ENCODE data around the gene SRD5A3.

SRD5A3 gene

GRCh38 chr4:55345980-55346850, at the start of gene SRD5A3:
SRD5A3 (plus strand) TSS chr4:55346242; CDS start chr4:55346337, 95 bp downstream.
- H3K36me3 ChIP-seq (ENCODE audit: control insufficient read depth, insufficient read depth, low read length): no peaks in the 10 kb centered on the region
- peak within 1 kb of the TSS; percentile 80 for H3K9ac ChIP-seq (ENCODE audit: low read depth, low read length)
- no peaks in the 10 kb centered on the region for H3K9me3 ChIP-seq (ENCODE audit: control insufficient read depth, insufficient read depth, low read length)
- H3K27me3 ChIP-seq (ENCODE audit: control insufficient read depth, insufficient read depth, low read length): no peaks in the 10 kb centered on the region
- peak within 1 kb of the TSS; percentile 68 for H3K4me3 ChIP-seq (ENCODE audit: low read depth, low read length)
- H3K4me1 ChIP-seq (ENCODE audit: control insufficient read depth, insufficient read depth, low read length): peaks cover 14% of the 10 kb centered on the region

- no peaks in the 10 kb centered on the region for H3K4me1 ChIP-seq (ENCODE audit: control insufficient read depth, insufficient read depth, low read length)
- H3K9ac ChIP-seq (ENCODE audit: low read depth, low read length): no peak overlapping the region
- no peaks in the 10 kb centered on the region for H3K36me3 ChIP-seq (ENCODE audit: control insufficient read depth, insufficient read depth, low read length)
- H3K9me3 ChIP-seq (ENCODE audit: control insufficient read depth, insufficient read depth, low read length): no peaks in the 10 kb centered on the region
- no peak overlapping the region for H3K4me3 ChIP-seq (ENCODE audit: low read depth, low read length)
- no peaks in the 10 kb centered on the region for H3K27me3 ChIP-seq (ENCODE audit: control insufficient read depth, insufficient read depth, low read length)
Observed at GRCh38 chr4:55297346-55297745, 48.7 kb upstream of the SRD5A3 start.

- Histone ChIP-seq H3K36me3 (ENCODE audit: control insufficient read depth, insufficient read depth, low read length) (no peaks in the 10 kb centered on the region), H3K27me3 (ENCODE audit: control insufficient read depth, insufficient read depth, low read length) (no peaks in the 10 kb centered on the region), H3K9ac (ENCODE audit: low read depth, low read length) (no peak overlapping the region), H3K4me1 (ENCODE audit: control insufficient read depth, insufficient read depth, low read length) (no peaks in the 10 kb centered on the region), H3K9me3 (ENCODE audit: control insufficient read depth, insufficient read depth, low read length) (no peaks in the 10 kb centered on the region), H3K4me3 (ENCODE audit: low read depth, low read length) (no peak overlapping the region)
Observed at GRCh38 chr4:55303760-55304165, 42.3 kb upstream of the SRD5A3 start.

GRCh38 chr4:55304303-55304702, 41.7 kb upstream of the SRD5A3 start:
- H3K27me3 ChIP-seq (ENCODE audit: control insufficient read depth, insufficient read depth, low read length): no peaks in the 10 kb centered on the region
- H3K9ac ChIP-seq (ENCODE audit: low read depth, low read length): no peak overlapping the region
- no peaks in the 10 kb centered on the region for H3K9me3 ChIP-seq (ENCODE audit: control insufficient read depth, insufficient read depth, low read length)
- H3K4me3 ChIP-seq (ENCODE audit: low read depth, low read length): no peak overlapping the region
- H3K36me3 ChIP-seq (ENCODE audit: control insufficient read depth, insufficient read depth, low read length): no peaks in the 10 kb centered on the region
- no peaks in the 10 kb centered on the region for H3K4me1 ChIP-seq (ENCODE audit: control insufficient read depth, insufficient read depth, low read length)

GRCh38 chr4:55308071-55308470, 38.0 kb upstream of the SRD5A3 start:
- Histone ChIP-seq H3K4me3 (ENCODE audit: low read depth, low read length) (no peak overlapping the region), H3K36me3 (ENCODE audit: control insufficient read depth, insufficient read depth, low read length) (no peaks in the 10 kb centered on the region), H3K27me3 (ENCODE audit: control insufficient read depth, insufficient read depth, low read length) (no peaks in the 10 kb centered on the region), H3K9ac (ENCODE audit: low read depth, low read length) (no peak overlapping the region), H3K4me1 (ENCODE audit: control insufficient read depth, insufficient read depth, low read length) (no peaks in the 10 kb centered on the region), H3K9me3 (ENCODE audit: control insufficient read depth, insufficient read depth, low read length) (no peaks in the 10 kb centered on the region)

- H3K27me3 ChIP-seq (ENCODE audit: control insufficient read depth, insufficient read depth, low read length): no peaks in the 10 kb centered on the region
- no peak overlapping the region for H3K9ac ChIP-seq (ENCODE audit: low read depth, low read length)
- no peaks in the 10 kb centered on the region for H3K36me3 ChIP-seq (ENCODE audit: control insufficient read depth, insufficient read depth, low read length)
- H3K4me3 ChIP-seq (ENCODE audit: low read depth, low read length): no peak overlapping the region
- H3K9me3 ChIP-seq (ENCODE audit: control insufficient read depth, insufficient read depth, low read length): no peaks in the 10 kb centered on the region
- no peaks in the 10 kb centered on the region for H3K4me1 ChIP-seq (ENCODE audit: control insufficient read depth, insufficient read depth, low read length)
Observed at GRCh38 chr4:55311792-55312488, 34.1 kb upstream of the SRD5A3 start.

GRCh38 chr4:55312489-55313101, 33.4 kb upstream of the SRD5A3 start:
- Histone ChIP-seq H3K27me3 (ENCODE audit: control insufficient read depth, insufficient read depth, low read length) (no peaks in the 10 kb centered on the region), H3K9ac (ENCODE audit: low read depth, low read length) (no peak overlapping the region), H3K4me1 (ENCODE audit: control insufficient read depth, insufficient read depth, low read length) (no peaks in the 10 kb centered on the region), H3K36me3 (ENCODE audit: control insufficient read depth, insufficient read depth, low read length) (no peaks in the 10 kb centered on the region), H3K9me3 (ENCODE audit: control insufficient read depth, insufficient read depth, low read length) (no peaks in the 10 kb centered on the region), H3K4me3 (ENCODE audit: low read depth, low read length) (no peak overlapping the region)

- H3K9me3 ChIP-seq (ENCODE audit: control insufficient read depth, insufficient read depth, low read length): no peaks in the 10 kb centered on the region
- no peak overlapping the region for H3K9ac ChIP-seq (ENCODE audit: low read depth, low read length)
- H3K36me3 ChIP-seq (ENCODE audit: control insufficient read depth, insufficient read depth, low read length): no peaks in the 10 kb centered on the region
- no peaks in the 10 kb centered on the region for H3K27me3 ChIP-seq (ENCODE audit: control insufficient read depth, insufficient read depth, low read length)
- peaks cover 2% of the 10 kb centered on the region for H3K4me1 ChIP-seq (ENCODE audit: control insufficient read depth, insufficient read depth, low read length)
- H3K4me3 ChIP-seq (ENCODE audit: low read depth, low read length): no peak overlapping the region
Observed at GRCh38 chr4:55314141-55314820, 31.8 kb upstream of the SRD5A3 start.

- Histone ChIP-seq H3K36me3 (ENCODE audit: control insufficient read depth, insufficient read depth, low read length) (no peaks in the 10 kb centered on the region), H3K4me1 (ENCODE audit: control insufficient read depth, insufficient read depth, low read length) (peaks cover 13% of the 10 kb centered on the region), H3K27me3 (ENCODE audit: control insufficient read depth, insufficient read depth, low read length) (no peaks in the 10 kb centered on the region), H3K4me3 (ENCODE audit: low read depth, low read length) (no peak overlapping the region), H3K9ac (ENCODE audit: low read depth, low read length) (no peak overlapping the region), H3K9me3 (ENCODE audit: control insufficient read depth, insufficient read depth, low read length) (no peaks in the 10 kb centered on the region)
Observed at GRCh38 chr4:55318175-55319129, 27.6 kb upstream of the SRD5A3 start.

- Histone ChIP-seq H3K36me3 (ENCODE audit: control insufficient read depth, insufficient read depth, low read length) (no peaks in the 10 kb centered on the region), H3K9ac (ENCODE audit: low read depth, low read length) (no peak overlapping the region), H3K4me3 (ENCODE audit: low read depth, low read length) (no peak overlapping the region), H3K27me3 (ENCODE audit: control insufficient read depth, insufficient read depth, low read length) (no peaks in the 10 kb centered on the region), H3K4me1 (ENCODE audit: control insufficient read depth, insufficient read depth, low read length) (peaks cover 13% of the 10 kb centered on the region), H3K9me3 (ENCODE audit: control insufficient read depth, insufficient read depth, low read length) (no peaks in the 10 kb centered on the region)
Observed at GRCh38 chr4:55321707-55322264, 24.3 kb upstream of the SRD5A3 start.

All from iPS-15b (cell line).